ENCODE measurements around the gene HMGA1. TPM values are rescaled to one million over a fixed set of nuclear protein-coding genes. Genes with fewer than 3 reads are reported as not detected.

HMGA1 gene
- total RNA-seq, 1 experiment from 2014 or later = 2,446 TPM

DNA sequence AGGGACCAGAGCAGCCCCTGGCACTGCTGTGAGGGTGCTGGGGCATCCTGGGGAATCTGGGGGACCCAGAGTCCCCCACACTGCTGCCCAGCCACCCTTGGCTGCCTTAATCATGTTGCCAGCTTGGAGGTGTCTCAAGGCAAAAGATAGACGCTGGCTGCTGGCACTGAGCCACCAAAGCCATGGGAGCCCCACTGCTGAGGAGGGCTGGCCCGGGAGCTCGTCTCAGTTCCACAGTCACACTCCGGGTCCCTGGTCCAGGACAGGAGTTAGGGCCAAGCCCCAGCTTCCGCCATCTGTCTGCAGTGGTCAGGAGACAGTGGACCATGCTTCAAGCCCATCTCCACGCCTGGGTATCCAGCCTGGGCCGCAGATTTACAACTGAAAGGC, 41.0 kb upstream of the HMGA1 start (continued):
- TF ChIP-seq NFATC4 (CRISPR knock-in tag; IDR thresholded peaks at IDR 0.05) (no peak), ZNF263 (CRISPR knock-in tag; IDR thresholded peaks at IDR 0.05; ENCODE audit: low read depth) (no peak), ZNF671 (CRISPR knock-in tag; IDR thresholded peaks at IDR 0.05) (no peak), CREB1 (CRISPR knock-in tag; IDR thresholded peaks at IDR 0.05) (no peak), TCF7 (CRISPR knock-in tag; IDR thresholded peaks at IDR 0.05; ENCODE audit: low read depth) (no peak), SOX15 (CRISPR knock-in tag; IDR thresholded peaks at IDR 0.05) (no peak), RORB (CRISPR knock-in tag; IDR thresholded peaks at IDR 0.05) (no peak)
- TF ChIP-seq, protein P1, sequence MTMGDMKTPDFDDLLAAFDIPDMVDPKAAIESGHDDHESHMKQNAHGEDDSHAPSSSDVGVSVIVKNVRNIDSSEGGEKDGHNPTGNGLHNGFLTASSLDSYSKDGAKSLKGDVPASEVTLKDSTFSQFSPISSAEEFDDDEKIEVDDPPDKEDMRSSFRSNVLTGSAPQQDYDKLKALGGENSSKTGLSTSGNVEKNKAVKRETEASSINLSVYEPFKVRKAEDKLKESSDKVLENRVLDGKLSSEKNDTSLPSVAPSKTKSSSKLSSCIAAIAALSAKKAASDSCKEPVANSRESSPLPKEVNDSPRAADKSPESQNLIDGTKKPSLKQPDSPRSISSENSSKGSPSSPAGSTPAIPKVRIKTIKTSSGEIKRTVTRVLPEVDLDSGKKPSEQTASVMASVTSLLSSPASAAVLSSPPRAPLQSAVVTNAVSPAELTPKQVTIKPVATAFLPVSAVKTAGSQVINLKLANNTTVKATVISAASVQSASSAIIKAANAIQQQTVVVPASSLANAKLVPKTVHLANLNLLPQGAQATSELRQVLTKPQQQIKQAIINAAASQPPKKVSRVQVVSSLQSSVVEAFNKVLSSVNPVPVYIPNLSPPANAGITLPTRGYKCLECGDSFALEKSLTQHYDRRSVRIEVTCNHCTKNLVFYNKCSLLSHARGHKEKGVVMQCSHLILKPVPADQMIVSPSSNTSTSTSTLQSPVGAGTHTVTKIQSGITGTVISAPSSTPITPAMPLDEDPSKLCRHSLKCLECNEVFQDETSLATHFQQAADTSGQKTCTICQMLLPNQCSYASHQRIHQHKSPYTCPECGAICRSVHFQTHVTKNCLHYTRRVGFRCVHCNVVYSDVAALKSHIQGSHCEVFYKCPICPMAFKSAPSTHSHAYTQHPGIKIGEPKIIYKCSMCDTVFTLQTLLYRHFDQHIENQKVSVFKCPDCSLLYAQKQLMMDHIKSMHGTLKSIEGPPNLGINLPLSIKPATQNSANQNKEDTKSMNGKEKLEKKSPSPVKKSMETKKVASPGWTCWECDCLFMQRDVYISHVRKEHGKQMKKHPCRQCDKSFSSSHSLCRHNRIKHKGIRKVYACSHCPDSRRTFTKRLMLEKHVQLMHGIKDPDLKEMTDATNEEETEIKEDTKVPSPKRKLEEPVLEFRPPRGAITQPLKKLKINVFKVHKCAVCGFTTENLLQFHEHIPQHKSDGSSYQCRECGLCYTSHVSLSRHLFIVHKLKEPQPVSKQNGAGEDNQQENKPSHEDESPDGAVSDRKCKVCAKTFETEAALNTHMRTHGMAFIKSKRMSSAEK (CRISPR knock-in tag; IDR thresholded peaks at IDR 0.05; ENCODE audit: borderline replicate concordance) = no peak

GRCh38 chr6:34196116-34196832, 40.4 kb upstream of the HMGA1 start:
- ChIA-PET CTCF (interaction anchor here (0.6 to 3.4 kb wide), 40 partner anchors 8 to 1063 kb away, joined by 3 to 24 read pairs (median 4); partner anchors contain the start of genes GRM4, HMGA1, SMIM29 and ZNF76), POLR2A (interaction anchor here (1.2 to 2.6 kb wide), 7 partner anchors 27 to 53 kb away, joined by 3 to 11 read pairs (median 4); partner anchors contain the start of genes HMGA1 and SMIM29)
- ATAC-seq (peak; percentile 64), DNase-seq (ENCODE audit: low spot score) (peak; percentile 81)
- no peaks in the 10 kb centered on the region for H3K36me3 Mint-ChIP-seq
- no peak overlapping the region for H3K27ac Mint-ChIP-seq
- peaks cover 7% of the 10 kb centered on the region for H3K9me3 Mint-ChIP-seq
- peaks cover 28% of the 10 kb centered on the region for H3K4me1 Mint-ChIP-seq
- H3K27me3 Mint-ChIP-seq (ENCODE audit: low read depth) = peaks cover 4% of the 10 kb centered on the region
- peak overlapping the region; percentile 65 for H3K4me3 Mint-ChIP-seq
- TF ChIP-seq TEAD4 (CRISPR knock-in tag; IDR thresholded peaks at IDR 0.05) (no peak), GABPB1 (CRISPR knock-in tag; IDR thresholded peaks at IDR 0.05) (peak; percentile 65; the same call in 1 of the 2 replicates), TCF7 (CRISPR knock-in tag; IDR thresholded peaks at IDR 0.05; ENCODE audit: low read depth) (no peak), NFYB (CRISPR knock-in tag; conservative IDR thresholded peaks at IDR 0.05; ENCODE audit: low read depth) (no peak), CREM (CRISPR knock-in tag; IDR thresholded peaks at IDR 0.05) (0 out of 2 replicates have a peak, but pooled peaks have one; percentile 32), ZBTB43 (CRISPR knock-in tag; IDR thresholded peaks at IDR 0.05) (no peak), ZNF423 (CRISPR knock-in tag; IDR thresholded peaks at IDR 0.05) (no peak), ZNF425 (CRISPR knock-in tag; conservative IDR thresholded peaks at IDR 0.05) (no peak), JAZF1 (CRISPR knock-in tag; IDR thresholded peaks at IDR 0.05) (no peak), ZNF671 (CRISPR knock-in tag; IDR thresholded peaks at IDR 0.05) (no peak), ZNF317 (CRISPR knock-in tag; IDR thresholded peaks at IDR 0.05; ENCODE audit: borderline replicate concordance, low read depth) (no peak)
- TF ChIP-seq, protein P1 (CRISPR knock-in tag; IDR thresholded peaks at IDR 0.05; ENCODE audit: borderline replicate concordance) = no peak
- TF ChIP-seq, protein P2, sequence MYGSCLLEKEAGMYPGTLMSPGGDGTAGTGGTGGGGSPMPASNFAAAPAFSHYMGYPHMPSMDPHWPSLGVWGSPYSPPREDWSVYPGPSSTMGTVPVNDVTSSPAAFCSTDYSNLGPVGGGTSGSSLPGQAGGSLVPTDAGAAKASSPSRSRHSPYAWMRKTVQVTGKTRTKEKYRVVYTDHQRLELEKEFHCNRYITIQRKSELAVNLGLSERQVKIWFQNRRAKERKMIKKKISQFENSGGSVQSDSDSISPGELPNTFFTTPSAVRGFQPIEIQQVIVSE (CRISPR knock-in tag; IDR thresholded peaks at IDR 0.05; ENCODE audit: borderline replicate concordance) = no peak

All from WTC11 (cell line).